MM.1S (cell line): ENCODE measurements around the gene MDFI.

Experiments used
- EZH2 ChIP-seq: fragments of 300-600 bp; sonication (generic); optimal IDR thresholded peaks from 2 replicates; pipeline ENCODE3; 2017; ENCODE audit warnings: low read depth, mild to moderate bottlenecking, antibody characterized with exemption, low read length, mixed read lengths
- TF ChIP-seq, protein P1 (sequence below): fragments of 300-600 bp; sonication (generic); IDR thresholded peaks from 2 replicates; pipeline ENCODE4 v1.5.1; 2016; ENCODE audit warnings: antibody characterized with exemption, low read length, mixed read lengths

DNA sequence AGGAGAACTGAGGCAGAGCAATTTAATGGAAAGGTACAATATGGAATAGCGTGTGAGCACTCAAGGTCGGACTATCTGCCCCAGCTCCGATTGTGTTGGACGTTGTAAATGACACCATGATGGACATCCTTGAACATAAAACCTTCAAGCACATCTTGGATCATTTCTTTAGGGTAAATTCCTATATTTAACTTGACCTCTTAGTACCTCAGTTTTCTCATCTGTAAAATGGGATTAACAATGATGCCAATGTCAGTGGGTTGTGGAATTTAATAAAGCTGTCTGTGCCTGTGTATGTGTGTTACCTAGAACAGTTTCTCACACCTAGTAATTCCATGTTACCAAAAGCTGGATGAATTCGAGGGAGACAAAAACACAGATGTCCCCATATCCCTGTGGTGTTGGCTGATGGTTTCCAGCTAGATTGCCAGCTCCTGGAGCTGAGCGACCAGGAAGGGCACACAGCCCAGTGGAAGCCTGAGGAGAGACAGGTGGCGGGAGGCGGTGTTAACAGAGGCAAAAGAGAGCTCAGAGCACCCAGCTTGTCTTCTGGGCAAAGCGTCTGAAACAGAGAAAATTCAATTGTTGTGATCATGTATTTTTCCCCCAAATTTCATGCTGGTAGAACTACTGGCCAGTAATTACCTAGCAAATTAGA, 32.6 kb downstream of the MDFI start:
- TF ChIP-seq, protein P1, sequence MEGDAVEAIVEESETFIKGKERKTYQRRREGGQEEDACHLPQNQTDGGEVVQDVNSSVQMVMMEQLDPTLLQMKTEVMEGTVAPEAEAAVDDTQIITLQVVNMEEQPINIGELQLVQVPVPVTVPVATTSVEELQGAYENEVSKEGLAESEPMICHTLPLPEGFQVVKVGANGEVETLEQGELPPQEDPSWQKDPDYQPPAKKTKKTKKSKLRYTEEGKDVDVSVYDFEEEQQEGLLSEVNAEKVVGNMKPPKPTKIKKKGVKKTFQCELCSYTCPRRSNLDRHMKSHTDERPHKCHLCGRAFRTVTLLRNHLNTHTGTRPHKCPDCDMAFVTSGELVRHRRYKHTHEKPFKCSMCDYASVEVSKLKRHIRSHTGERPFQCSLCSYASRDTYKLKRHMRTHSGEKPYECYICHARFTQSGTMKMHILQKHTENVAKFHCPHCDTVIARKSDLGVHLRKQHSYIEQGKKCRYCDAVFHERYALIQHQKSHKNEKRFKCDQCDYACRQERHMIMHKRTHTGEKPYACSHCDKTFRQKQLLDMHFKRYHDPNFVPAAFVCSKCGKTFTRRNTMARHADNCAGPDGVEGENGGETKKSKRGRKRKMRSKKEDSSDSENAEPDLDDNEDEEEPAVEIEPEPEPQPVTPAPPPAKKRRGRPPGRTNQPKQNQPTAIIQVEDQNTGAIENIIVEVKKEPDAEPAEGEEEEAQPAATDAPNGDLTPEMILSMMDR, result no peak
- no peak for TF ChIP-seq EZH2
